Skin of body (tissue), 3 donors: ENCODE data around the gene POC1B. TPM values are rescaled to one million over a fixed set of nuclear protein-coding genes. Genes with fewer than 3 reads are reported as not detected.

Source experiments
- DNase-seq: peaks from one replicate; lab custom pipeline; 2025; lab: John Stamatoyannopoulos, UW
- small RNA-seq: library from RNA; depleted of rRNA; stranded (forward); fragments of <200 nt; gene quantifications from one replicate; pipeline ENCODE3, GENCODE V24; 2014; ENCODE audit warnings: low replicate concordance
- total RNA-seq: library from RNA; depleted of rRNA; stranded (reverse); fragments of >200 nt; gene quantifications from one replicate; pipeline ENCODE4 v1.2.3, GENCODE V29; 2014

Gene POC1B
- total RNA-seq, 1 donor from 2014 or later = 31.0 TPM

DNA sequence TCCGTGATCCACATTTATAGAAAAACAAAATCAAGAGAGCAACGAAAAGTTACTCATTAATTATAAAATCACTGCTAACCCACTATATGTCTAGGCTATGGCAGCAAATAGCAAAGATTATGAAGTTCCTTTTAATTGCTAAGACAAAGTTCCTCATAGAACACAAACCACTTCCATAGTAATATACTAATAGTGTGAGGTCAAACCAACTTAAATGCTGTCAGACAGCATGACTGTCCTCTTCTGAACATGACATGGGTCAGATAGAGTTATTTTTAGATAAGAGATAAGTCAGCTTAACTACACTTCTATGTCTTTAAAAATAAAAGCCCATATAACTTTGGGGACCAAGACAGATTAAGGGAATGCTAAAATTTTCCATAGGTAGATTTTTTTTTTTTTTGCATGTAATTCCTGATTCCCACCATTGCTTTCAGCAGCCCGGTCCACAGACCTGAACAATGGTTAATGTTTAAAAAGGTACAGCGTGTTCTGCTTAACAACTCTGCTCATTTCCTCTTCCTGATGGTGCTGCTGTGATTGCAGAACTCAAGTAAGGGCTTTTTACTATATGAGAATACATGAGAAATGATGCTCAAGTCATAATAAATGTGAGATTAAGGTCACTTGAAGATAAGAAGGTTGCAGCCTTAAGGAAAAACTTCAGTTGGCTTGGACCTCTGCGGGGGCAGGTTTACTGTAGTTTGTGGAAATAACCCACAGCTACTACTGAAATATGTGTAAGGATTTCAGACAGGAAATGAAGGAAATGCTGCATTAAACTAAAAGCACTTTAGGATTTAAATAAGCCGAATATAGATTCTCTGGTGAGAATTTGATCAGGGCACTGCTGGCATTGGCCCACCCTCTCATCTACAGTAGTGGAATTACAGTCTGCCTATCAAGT, 135.8 kb downstream of the POC1B start:
- no peak for DNase-seq

DNA sequence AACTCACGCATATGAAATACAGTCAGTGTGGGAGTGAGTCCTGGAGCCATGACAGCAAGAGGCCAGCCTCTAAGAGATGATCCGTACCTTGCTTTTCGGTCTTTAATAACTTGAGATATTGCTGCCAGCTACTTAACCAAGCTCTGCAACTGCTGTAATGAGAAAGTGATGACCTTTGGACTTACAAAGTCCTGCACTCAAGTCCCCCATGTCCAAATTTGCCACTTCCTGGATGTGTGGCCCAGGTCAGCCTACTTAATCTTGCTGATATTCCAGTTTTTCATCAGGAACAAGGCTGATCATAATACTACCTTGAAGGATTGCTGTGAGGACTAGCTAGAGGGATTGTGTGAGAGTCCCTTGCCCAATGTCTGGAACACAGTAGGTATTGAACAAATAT, 139.7 kb downstream of the POC1B start:
- no peak for DNase-seq

DNA sequence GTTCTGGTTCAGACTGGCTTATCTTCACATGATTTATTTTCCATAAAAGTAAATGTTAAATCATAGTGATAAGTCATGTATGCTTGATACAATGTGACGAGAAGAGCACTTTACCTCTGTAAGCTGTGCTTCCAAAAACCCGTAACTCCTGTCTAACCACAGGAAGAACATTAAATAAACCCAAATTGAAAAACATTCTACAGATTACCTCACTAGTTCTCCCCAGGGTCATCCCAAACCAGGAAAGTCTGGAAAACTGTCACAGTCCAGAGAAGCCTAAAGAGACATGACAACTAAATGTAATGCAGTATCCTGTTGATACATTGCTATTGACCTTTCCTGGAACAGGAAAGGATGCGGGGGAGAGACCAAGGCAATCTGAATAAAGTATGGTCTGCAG, 141.0 kb downstream of the POC1B start:
- no peak for DNase-seq

DNA sequence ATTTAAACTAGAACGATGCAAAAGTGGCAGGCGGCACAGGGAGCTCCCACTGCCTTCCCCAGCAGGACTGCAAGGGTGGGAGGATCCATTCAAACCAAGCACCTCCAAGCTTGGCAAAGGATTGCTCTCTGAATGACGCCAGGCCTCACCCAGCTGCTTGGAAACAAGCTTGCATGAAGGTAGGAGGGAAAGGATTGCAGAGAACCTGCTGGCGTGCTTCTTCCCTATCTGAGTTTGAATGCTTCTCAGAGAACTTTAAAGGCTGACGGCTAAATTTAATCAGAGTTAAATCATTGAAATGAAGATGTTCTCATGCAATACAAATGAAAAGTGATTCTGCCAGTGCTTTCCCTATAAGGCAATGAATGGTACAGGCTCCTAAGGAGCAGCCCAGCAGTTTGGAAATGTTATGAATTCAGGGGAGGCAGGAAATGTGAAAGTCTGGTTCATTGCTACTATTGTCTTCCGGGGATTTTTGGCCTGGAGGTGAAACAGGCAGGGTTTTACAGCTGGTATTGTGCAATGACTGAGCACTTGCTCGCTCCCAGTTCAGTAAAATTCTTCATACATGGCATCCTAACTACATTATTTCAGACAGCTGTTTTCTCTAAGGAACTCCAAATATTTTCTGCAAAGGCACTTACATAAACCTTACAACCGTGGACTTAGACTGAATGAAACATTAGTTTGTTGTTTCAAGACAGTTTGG, 141.6 kb downstream of the POC1B start:
- peak; percentile 73 for DNase-seq

DNA sequence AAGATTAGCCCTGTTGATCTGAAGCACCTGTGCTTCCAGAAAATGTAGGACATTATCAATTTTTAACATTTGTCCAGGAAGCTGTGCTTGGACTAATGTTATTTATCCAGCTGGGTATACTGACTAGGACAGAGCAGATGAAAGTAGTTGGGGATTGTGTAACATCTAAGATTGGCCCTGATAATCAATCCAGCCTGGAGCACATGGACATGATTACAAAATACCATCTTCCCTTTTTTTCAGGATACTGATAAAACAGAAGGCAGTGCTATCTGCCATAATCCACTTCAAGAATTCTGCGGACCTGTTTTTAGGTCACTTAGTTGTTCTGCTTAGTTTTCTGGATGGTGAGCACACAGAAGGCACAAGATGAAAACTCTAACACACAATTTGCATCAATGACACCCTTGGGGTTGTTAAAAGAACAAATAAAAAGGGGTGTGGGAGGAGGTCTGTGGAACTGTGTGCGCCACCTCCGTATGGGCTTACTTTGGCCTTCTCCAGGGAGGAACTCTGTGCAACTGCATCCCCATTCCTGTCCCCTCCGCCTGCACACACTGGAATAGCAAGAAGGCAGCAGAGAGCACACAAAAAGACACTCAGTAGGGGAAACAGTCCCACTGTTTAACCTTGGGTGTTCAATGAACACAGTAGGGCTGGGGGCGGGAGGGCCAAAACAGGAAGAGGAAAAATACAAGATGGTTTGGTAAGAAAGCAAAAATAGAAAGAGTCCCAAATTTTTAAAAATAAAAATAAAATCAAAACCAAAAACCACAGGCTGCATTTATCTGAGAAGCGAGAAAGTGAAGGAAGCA, 142.4 kb downstream of the POC1B start:
- peak; percentile 16 for DNase-seq

DNA sequence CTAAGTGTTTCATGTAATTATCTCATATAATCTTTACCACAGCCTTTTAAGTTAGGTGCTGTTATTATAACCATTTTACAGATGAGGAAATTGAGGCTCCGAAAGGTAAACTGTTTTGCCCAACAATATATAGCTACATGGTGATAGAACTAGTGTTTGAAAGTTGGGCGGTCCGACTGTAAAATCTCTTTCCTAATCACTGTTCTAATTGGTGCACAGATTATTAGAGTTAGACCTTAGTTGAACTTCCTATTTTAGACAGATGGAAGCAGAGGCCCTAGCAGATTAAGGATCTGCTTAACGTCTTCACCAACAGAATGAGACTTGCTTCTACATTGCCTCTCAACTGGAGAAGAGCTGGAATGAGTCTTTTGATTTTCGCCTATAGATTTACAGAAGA, 143.5 kb downstream of the POC1B start:
- DNase-seq = no peak

DNA sequence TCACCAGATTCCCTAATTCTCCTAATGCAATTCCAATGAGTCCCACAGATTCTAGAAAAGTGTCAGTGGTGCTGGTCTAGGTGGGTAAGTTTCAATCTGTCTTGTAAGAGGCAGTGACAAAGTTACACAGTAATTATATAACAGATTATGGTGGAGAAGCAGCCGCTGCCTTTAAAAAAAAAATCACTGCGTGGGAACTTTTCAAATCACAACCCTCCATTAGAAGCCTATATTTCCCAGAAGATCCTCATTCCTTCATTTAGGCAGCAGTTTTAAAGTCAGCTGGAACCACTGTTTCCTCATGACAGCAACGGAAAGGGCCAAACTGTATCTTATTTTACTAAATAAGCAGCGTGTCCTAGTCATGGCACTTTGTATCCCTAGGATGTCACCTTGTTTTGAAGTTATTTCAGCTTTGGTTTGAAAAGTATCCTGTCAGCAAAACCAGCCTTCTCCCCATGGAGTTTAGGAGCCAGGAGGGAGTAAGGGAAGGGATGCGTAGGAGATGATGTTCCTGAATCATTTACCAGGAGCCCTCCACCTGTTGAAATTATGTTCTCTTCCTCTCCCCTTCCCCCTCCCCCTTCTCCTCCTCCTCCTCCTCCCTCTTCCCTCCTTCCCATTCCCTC, 145.9 kb downstream of the POC1B start:
- no peak for DNase-seq

DNA sequence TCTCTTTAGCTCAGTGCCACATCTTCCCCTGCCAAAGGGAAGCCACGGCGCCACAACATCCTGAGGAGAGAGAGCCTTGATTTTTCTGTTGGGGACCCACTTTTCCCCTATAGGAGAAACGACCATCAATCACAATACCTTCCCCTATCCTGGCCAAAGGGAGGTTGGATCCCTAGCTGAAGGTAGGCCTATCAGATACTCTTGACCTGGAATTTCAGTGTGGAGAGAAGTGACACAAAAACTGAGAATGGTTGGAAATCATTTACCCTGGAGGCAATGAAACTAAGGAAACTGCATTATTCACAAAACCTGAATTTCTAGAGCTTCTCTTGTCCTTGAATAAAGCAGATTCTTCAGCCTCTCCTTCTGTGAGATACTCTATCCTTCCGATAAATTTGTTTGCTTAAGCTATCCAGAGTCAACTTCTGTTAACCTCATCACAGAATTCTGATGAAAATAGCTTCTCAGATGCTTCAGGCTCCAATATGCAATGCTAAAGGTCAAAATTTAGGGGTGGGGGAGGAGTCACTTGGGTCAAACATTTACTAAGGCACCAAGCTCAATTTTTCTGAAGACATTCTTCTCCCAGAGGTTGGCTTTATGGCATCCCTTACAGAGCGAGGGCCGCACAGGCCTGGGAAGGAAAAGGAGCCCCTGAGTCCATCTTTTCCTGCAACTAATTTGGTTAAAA, 146.6 kb downstream of the POC1B start:
- DNase-seq = no peak

DNA sequence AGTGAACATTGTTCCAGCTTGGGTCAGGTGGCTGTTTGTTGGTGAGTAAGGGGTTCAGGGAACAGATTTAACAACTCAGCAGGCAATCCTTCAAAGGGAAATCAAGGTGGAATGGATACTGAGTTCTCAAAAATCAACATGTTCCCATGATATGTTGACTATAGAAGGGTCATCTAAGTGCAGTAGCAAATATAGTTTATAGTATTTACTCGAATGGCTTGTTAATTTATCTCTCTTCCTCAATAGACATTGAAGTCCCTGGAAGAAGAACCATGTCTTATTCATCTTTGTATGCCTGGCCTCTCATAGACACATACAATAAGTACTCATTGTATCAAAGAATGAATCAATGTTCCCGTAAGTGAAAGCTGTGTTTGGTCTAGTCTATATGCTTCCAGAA, 149.0 kb downstream of the POC1B start:
- DNase-seq = no peak

DNA sequence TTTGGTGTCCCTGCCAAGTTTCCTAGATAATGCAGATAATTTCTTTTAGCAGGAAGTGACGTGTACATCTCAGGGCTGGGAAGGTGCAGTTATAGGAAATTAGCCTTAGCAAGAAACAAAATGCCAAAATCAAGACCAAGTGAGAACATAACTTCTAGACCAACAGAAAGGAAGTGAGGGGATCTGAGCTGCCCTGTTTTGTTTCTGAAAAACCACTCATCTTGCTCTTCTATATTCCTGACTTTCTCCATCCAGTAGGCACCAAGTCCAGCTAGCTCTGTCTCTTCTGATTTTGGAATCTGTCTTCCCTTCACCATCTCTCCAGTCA, 149.7 kb downstream of the POC1B start:
- DNase-seq = no peak

DNA sequence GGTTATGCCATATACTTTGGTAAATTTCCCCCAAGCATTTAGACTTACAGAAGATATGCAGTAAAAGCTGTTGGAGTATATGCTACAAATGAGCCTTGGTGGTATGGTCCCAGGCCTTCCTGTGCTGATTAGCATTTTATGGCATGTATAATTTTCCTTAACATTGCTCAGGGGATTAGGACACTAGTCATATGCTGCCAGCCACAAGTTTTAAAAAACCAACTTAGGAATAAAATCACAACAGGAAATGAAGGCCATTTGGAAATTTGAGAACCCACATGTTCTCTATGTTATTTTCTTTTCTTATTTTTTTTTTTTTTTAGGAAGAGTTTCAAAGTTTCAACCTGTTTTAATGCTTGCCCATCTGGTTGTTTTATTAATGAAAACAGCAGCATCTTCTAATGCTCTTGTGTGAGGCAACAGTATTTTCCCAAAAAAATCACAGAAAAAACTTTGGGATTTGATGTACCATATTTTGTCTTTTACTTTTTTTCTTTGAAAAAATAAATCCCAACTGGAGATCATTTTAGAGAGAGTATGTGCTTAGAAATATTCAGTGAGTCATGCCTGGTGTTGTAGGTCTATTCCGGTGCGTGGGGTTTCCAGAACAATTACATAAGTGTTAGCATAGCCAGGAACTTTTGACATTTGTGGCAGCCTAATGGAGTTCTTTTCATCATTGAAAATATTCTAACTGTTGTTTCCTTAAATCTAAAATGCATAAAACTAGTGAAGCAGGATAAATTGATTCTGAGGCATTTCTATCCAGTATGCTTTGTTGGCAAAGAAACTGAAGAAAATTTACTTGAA, 151.9 kb downstream of the POC1B start:
- no peak for DNase-seq

DNA sequence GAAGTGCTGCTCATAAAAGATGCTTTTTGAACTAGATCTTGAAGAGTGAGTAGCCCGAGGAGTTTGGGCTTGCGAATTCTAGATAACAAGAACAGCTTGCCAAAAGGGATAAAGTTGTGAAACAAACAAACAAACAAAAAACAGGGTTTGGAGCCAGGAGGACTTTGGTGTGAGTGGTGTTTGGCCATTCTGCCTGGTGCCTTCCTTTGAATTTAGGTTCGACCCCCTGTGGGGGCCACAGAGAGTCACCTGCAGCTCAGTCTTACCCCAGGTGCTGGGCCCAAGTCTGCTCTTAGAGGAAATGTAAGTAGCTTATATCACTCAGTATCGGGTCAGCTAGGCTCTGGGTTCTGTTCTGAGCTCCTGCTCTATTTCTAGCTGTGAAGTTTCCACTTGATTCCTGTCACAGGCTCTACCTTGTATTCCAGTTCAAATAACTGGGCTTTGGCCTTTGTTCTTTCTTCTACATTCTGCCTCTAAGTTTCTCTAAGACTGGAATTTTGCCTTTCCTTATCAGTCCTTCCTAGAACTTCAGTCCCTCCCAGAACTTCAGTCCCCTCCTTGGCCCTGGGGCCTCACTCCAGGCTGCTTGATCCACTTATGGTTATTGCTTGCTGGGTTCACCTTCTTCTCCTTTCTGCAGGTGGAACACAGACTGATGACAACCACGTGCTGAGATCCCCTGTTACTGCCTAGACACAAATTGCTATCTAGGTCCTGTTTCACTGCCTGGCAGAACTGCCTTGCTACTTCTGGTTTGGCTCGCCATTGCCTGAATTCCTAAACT, 153.1 kb downstream of the POC1B start:
- DNase-seq = no peak

DNA sequence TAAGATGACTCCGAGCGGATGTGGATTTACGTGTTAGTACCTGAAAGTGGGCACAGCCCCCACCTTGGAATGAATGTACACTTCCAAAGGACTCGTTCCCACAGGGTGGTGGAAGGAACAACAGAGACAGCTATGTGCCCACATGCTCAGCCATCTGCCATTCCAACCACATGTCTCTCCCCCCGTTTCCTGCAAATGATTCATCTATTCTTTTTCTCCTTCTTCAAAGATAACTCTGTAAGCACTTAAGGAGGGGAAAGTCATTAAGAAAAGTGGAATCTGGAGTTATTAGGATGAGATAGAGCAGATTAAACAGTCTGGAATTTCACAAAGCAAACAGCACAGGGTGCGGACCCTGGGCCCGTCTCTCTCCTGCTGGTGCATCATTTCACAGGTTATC, 155.0 kb downstream of the POC1B start:
- peak; percentile 10 for DNase-seq

DNA sequence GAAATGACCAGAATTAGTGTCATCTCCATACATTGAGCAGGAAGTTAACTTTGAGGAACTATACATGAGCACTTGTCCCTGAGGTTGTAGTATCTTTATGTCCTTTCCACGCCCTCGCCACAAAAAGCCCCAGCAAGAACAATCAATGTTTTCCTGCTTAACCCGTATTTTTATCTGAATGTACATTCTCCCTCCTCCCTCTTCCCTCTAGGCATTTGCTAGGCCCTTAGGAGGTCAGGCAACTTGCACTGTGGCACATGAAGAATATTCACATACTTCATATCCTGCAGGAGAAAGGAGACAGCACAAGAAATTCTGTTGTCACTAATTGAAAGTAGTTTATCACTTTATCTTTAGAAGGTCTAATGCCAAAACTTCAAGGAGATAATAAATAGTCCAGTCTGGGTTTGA, 155.4 kb downstream of the POC1B start:
- no peak for DNase-seq

Small RNA genes lying within 50 kb of the gene (small RNA-seq; reads per million reads assigned to genes)
- not detected for gene AC025034.2
- not detected for gene POC1B-GALNT4

Other genes with a start within 250 kb of the POC1B start
- gene DUSP6, start 173.5 kb downstream of the POC1B start, total RNA-seq = 57.8 TPM
- gene GALNT4, start 1.3 kb downstream of the POC1B start, total RNA-seq = 8.0 TPM
- gene ATP2B1, start 182.8 kb upstream of the POC1B start, total RNA-seq = 71.9 TPM